ENCODE measurements around the gene ACTR1A.

- no peak for TF ChIP-seq CTCF (IDR thresholded peaks at IDR 0.05 in 4 of 5, conservative IDR thresholded peaks at IDR 0.05 in 1 of 5)
- TF ChIP-seq POLR2A (IDR thresholded peaks at IDR 0.05): no peak
Measured at GRCh38 chr10:102467318-102467717, 35.2 kb downstream of the ACTR1A start.
